GM12878 (cell line): ENCODE results near the gene GNAQ. TPM values are rescaled to one million over a fixed set of nuclear protein-coding genes. Genes with fewer than 3 reads are reported as not detected.

ENCODE experiments used
- ATAC-seq: fragments of 200-7000 bp; cut with Tn5 transposase; 3 replicates; pipeline ENCODE4 v1.9.1; 2020; ENCODE audit warnings: mild to moderate bottlenecking, moderate library complexity
- BruUV-seq: library from RNA; stranded (reverse); fragments of 400-500 nt; replicated peaks from 2 replicates; lab custom pipeline; 2021; lab: Mats Ljungman, UMichigan
- CTCF ChIA-PET: fragments of 300-600 bp; sonication (Branson Sonifier 250); formaldehyde crosslinking; extraction: SDS; loops from one replicate; lab custom pipeline; 2021; ENCODE audit warnings: inconsistent platforms; lab: Yijun Ruan, JAX
- POLR2A ChIA-PET: fragments of 350-600 bp; formaldehyde crosslinking; extraction: SDS; loops from one replicate; lab custom pipeline; 2021; ENCODE audit warnings: inconsistent platforms; lab: Charles Lee
- RAD21 ChIA-PET: fragments of 300-600 bp; sonication (Branson Sonifier 250); formaldehyde crosslinking; loops from one replicate; lab custom pipeline; 2023; ENCODE audit warnings: antibody characterized with exemption; ENCODE audit not compliant: unreplicated experiment; lab: Charles Lee
- SMC1A ChIA-PET: fragments of 300-600 bp; sonication (Branson Sonifier 250); formaldehyde crosslinking; loops from one replicate; lab custom pipeline; 2023; ENCODE audit not compliant: unreplicated experiment, uncharacterized antibody; lab: Charles Lee
- DNase-seq: peaks from one replicate; pipeline ENCODE4 v3.0.0-alpha.2; 2011; ENCODE audit warnings: low read depth, low spot score
- FAIRE-seq: peaks from 3 replicates; lab custom pipeline; 2011; peaks lifted over from hg19 to GRCh38; lab: Jason Lieb, UNC
- H2AFZ ChIP-seq: 2 replicates; pipeline ENCODE4 v1.6.0; 2011; ENCODE audit warnings: low read depth, low read length, control low read depth; ENCODE audit not compliant: control insufficient read depth
- H3K27ac ChIP-seq: 2 replicates; pipeline ENCODE4 v1.5.1; 2011; ENCODE audit warnings: control low read depth; ENCODE audit not compliant: control insufficient read depth, insufficient read depth
- H3K27me3 ChIP-seq, 2 experiments: replicated peaks in 1 of 2; 2 replicates each; pipeline versions ENCODE4 v1.6.0 to v1.6.1; 2011; ENCODE audit warnings: low read length in 1 of 2; ENCODE audit not compliant: control insufficient read depth in 2 of 2, insufficient read depth in 2 of 2
- H3K36me3 ChIP-seq, 2 experiments: 2 replicates each; pipeline ENCODE4 v1.5.1; 2011; ENCODE audit warnings: low read length in 1 of 2; ENCODE audit not compliant: control insufficient read depth in 2 of 2, insufficient read depth in 2 of 2
- H3K4me1 ChIP-seq: 2 replicates; pipeline ENCODE4 v1.6.1; 2011; ENCODE audit warnings: mild to moderate bottlenecking, low read length, moderate library complexity, mixed read lengths; ENCODE audit not compliant: control insufficient read depth, insufficient read depth
- H3K4me2 ChIP-seq: 2 replicates; pipeline ENCODE4 v1.6.0; 2011; ENCODE audit warnings: control low read depth; ENCODE audit not compliant: control insufficient read depth, insufficient read depth
- H3K4me3 ChIP-seq: fragments of 200-600 bp; sonication (generic); 2 replicates; pipeline ENCODE4 v1.5.1; 2016
- H3K79me2 ChIP-seq: 2 replicates; pipeline ENCODE4 v1.6.0; 2011; ENCODE audit warnings: low read length; ENCODE audit not compliant: control insufficient read depth, insufficient read depth
- H3K9ac ChIP-seq: 2 replicates; pipeline ENCODE4 v1.8.0; 2011; ENCODE audit warnings: low read length, control low read depth, mixed read lengths; ENCODE audit not compliant: control insufficient read depth, insufficient read depth
- H3K9me3 ChIP-seq: replicated peaks from 3 replicates; pipeline ENCODE4 v1.5.1; 2011; ENCODE audit warnings: mild to moderate bottlenecking, low read length; ENCODE audit not compliant: control insufficient read depth, insufficient read depth
- H4K20me1 ChIP-seq: 2 replicates; pipeline ENCODE4 v1.6.0; 2011; ENCODE audit not compliant: control insufficient read depth, insufficient read depth
- CHD2 ChIP-seq: IDR thresholded peaks from 2 replicates; pipeline ENCODE4 v1.6.1; 2011; ENCODE audit warnings: low read depth, low read length, improper control_type of control experiment, borderline replicate concordance
- FOXM1 ChIP-seq: IDR thresholded peaks from 2 replicates; pipeline ENCODE4 v1.6.1; 2012; ENCODE audit warnings: low read depth, mild to moderate bottlenecking, inconsistent platforms, low read length, moderate library complexity
- IKZF1 ChIP-seq: fragments of 450-650 bp; conservative IDR thresholded peaks from 2 replicates; pipeline ENCODE4 v1.6.1; 2017; ENCODE audit warnings: antibody characterized with exemption, mild to moderate bottlenecking
- MEF2B ChIP-seq: fragments of 450-650 bp; IDR thresholded peaks from 2 replicates; pipeline ENCODE4 v1.6.1; 2018; ENCODE audit warnings: mild to moderate bottlenecking, moderate library complexity; ENCODE audit not compliant: partially characterized antibody, poor library complexity, severe bottlenecking
- NR2F1 ChIP-seq: fragments of 450-650 bp; conservative IDR thresholded peaks from 2 replicates; pipeline ENCODE4 v1.6.1; 2017; ENCODE audit warnings: mild to moderate bottlenecking
- SUPT20H ChIP-seq: IDR thresholded peaks from 2 replicates; pipeline ENCODE4 v1.6.1; 2011; ENCODE audit warnings: low read depth, mild to moderate bottlenecking, low read length, moderate library complexity, borderline replicate concordance; ENCODE audit not compliant: control insufficient read depth
- WGBS: methylation state at CpG from one replicate; pipeline ENCODE4 v1.1.6; 2016; ENCODE audit warnings: low lambda C conversion rate; ENCODE audit not compliant: insufficient replicate concordance, insufficient coverage; ENCODE audit errors: missing lambda C conversion rate; 5-methylcytosine and 5-hydroxymethylcytosine counted together
- in situ Hi-C: fragments of 300-500 bp; cut with MboI; formaldehyde crosslinking; loops from 9 replicates; pipeline ENCODE4 v1.14.3; 2018; ENCODE audit warnings: mixed read lengths
- intact Hi-C: fragments of 100-400 bp; cut with micrococcal nuclease; formaldehyde crosslinking; loops from one replicate; pipeline ENCODE4 v1.14.2; 2022; ENCODE audit not compliant: unreplicated experiment
- polyA plus RNA-seq, 11 experiments: library from polyadenylated mRNA; depleted of rRNA in 4 of 11; unstranded in 6 of 11; stranded (reverse) in 5 of 11; fragments of >200 nt; fragmentation: Nextera tagmentation in 4 of 11; fragmentation: Illumina TruSeq in 1 of 11; extraction: Ambion mirVana in 4 of 11; extraction: Trizol in 1 of 11; gene quantifications; 1 replicate in 1 of 11; 2 replicates in 10 of 11; pipeline versions ENCODE4 v1.2.1 to v1.2.3, GENCODE V29; 2011 to 2016; ENCODE audit warnings: inconsistent platforms in 2 of 11, missing spikeins in 2 of 11, low read depth in 1 of 11
- total RNA-seq, 4 experiments: library from RNA; depleted of rRNA in 3 of 4; stranded (reverse); fragments of >200 nt in 3 of 4; fragmentation: Illumina TruSeq in 1 of 4; extraction: Trizol in 1 of 4; gene quantifications; 2 replicates each; pipeline versions ENCODE4 v1.2.1 to v1.2.3, GENCODE V29; 2013 to 2021
- TF ChIP-seq, protein P1 (sequence below): IDR thresholded peaks from 2 replicates; pipeline ENCODE4 v1.6.1; 2011; ENCODE audit warnings: borderline replicate concordance, low read depth, mild to moderate bottlenecking, moderate library complexity, mixed read lengths, low read length; ENCODE audit not compliant: insufficient read depth; ENCODE audit errors: extremely low read length

Gene GNAQ
- total and polyA plus RNA-seq, 10 of the 15 experiments (the other 5 are each of a cell fraction or from before 2014, with no cell fraction given): 0.15 to 47.2 (median 0.49) TPM

DNA sequence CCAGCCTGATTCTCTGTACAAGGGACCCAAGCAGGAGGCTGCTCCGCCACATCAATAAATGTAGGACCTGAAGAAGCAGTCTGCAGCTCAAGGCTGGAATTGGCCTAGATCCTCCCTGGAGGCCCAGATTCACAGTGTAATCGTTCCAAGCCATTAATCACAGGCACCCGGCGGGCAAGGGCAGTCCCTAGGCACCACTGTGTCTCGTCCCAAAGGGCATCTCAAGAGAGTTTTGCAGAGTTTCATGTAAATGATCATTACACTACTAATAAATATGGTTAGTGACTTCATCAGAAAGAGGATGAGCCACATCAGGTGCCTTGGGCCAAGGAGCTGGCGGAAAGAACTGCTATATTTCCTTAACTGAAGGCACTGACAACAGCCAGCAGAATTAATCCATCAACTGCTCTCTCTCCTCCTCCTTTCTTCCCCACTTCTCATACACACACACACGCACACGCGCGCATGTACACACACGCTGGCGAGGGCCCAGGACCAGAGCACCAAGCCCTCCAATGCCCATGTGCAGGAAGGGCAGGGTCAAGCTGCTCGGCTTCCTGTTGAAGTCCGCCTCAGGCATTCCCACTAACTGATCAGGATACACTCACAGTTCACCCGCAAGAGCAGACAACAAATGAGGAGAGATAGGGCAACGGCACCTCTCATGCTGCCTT lies 33.9 kb downstream of the GNAQ start:
- FAIRE-seq (no peak), DNase-seq (no peak), ATAC-seq (peak; percentile 66)
- in situ Hi-C loops: no loop called here
- RAD21 ChIA-PET: interaction anchor here (0.8 to 2.2 kb wide), 4 partner anchors 21 to 37 kb away, joined by 3 to 7 read pairs (median 4); no protein-coding TSS in a partner anchor
- Histone ChIP-seq H3K4me2 (no peak overlapping the region), H2AFZ (no peak overlapping the region), H3K9me3 (no peaks in the 10 kb centered on the region), H4K20me1 (no peaks in the 10 kb centered on the region), H3K79me2 (no peaks in the 10 kb centered on the region), H3K27me3 (no peaks in the 10 kb centered on the region; a peak in 3 of 4 replicates), H3K4me3 (no peak overlapping the region), H3K9ac (no peak overlapping the region), H3K36me3 (no peaks in the 10 kb centered on the region), H3K27ac (no peak overlapping the region), H3K4me1 (no peaks in the 10 kb centered on the region)
- SMC1A ChIA-PET: interaction anchor here (0.9 to 2.3 kb wide), 9 partner anchors 10 to 86 kb away, joined by 3 to 13 read pairs (median 4); no protein-coding TSS in a partner anchor
- POLR2A ChIA-PET: interaction anchor here (0.5 to 4.8 kb wide), 3 partner anchors 11 to 179 kb away, joined by 3 to 21 read pairs (median 3); no protein-coding TSS in a partner anchor
- intact Hi-C loops: no loop called here
- no TSS peak for BruUV-seq
- WGBS: 37% methylated on average over 16 of the region's 16 CpGs
- CTCF ChIA-PET: interaction anchor here (0.8 to 1.0 kb wide), 2 partner anchors 21 to 37 kb away, joined by 3 read pairs; no protein-coding TSS in a partner anchor
- TF ChIP-seq IKZF1: 0 out of 2 replicates have a peak, but pooled peaks have one; percentile 23
- peak; percentile 69 for TF ChIP-seq MEF2B
- no peak for TF ChIP-seq NR2F1
- TF ChIP-seq, protein P1, sequence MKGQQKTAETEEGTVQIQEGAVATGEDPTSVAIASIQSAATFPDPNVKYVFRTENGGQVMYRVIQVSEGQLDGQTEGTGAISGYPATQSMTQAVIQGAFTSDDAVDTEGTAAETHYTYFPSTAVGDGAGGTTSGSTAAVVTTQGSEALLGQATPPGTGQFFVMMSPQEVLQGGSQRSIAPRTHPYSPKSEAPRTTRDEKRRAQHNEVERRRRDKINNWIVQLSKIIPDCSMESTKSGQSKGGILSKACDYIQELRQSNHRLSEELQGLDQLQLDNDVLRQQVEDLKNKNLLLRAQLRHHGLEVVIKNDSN: no peak
- TF ChIP-seq FOXM1: no peak
- TF ChIP-seq CHD2: no peak
- TF ChIP-seq SUPT20H: no peak
